HFF-Myc (cell line): Measurements from ENCODE around the gene OR5H15.
"Not testable (repeated sequence)": the region's sequence is repeated elsewhere in the genome, so short reads cannot be mapped to it uniquely, and the experiment has no call there.

Experiments
- DNase-seq: peaks from one replicate; pipeline ENCODE4 v3.0.0-alpha.2; 2011; ENCODE audit warnings: low read depth; ENCODE audit errors: extremely low read depth
- H3K4me3 ChIP-seq: replicated peaks from 2 replicates; pipeline ENCODE4 v1.5.1; 2011; ENCODE audit warnings: low read depth, mild to moderate bottlenecking, control low read depth, low read length
- TF ChIP-seq, protein P1 (sequence below): IDR thresholded peaks from 2 replicates; pipeline ENCODE4 v1.5.1; 2012; ENCODE audit warnings: mild to moderate bottlenecking, low read depth, low read length, control low read depth; ENCODE audit errors: missing control alignments

OR5H15 gene

DNA sequence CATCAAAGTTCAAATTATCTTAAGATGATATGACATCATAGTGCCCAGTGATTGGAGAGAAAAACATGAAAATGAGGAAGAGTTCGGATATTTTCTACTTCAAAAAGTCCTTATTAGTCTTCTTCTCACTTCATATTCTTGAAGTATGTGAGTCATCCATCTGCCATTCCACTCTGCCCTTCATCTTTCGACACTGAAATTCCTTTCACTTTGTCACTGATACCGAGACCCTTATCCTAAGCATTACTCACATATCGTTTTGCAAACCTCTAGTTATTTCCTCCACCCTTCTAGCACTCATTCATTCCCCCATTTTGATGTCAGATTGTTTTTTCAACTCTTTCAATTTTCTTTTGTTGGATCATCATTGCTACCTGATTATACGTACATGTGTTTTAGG, 15.3 kb upstream of the OR5H15 start:
- H3K4me3 ChIP-seq: no peak overlapping the region
- no peak for DNase-seq
- TF ChIP-seq, protein P1, sequence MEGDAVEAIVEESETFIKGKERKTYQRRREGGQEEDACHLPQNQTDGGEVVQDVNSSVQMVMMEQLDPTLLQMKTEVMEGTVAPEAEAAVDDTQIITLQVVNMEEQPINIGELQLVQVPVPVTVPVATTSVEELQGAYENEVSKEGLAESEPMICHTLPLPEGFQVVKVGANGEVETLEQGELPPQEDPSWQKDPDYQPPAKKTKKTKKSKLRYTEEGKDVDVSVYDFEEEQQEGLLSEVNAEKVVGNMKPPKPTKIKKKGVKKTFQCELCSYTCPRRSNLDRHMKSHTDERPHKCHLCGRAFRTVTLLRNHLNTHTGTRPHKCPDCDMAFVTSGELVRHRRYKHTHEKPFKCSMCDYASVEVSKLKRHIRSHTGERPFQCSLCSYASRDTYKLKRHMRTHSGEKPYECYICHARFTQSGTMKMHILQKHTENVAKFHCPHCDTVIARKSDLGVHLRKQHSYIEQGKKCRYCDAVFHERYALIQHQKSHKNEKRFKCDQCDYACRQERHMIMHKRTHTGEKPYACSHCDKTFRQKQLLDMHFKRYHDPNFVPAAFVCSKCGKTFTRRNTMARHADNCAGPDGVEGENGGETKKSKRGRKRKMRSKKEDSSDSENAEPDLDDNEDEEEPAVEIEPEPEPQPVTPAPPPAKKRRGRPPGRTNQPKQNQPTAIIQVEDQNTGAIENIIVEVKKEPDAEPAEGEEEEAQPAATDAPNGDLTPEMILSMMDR: no peak

DNA sequence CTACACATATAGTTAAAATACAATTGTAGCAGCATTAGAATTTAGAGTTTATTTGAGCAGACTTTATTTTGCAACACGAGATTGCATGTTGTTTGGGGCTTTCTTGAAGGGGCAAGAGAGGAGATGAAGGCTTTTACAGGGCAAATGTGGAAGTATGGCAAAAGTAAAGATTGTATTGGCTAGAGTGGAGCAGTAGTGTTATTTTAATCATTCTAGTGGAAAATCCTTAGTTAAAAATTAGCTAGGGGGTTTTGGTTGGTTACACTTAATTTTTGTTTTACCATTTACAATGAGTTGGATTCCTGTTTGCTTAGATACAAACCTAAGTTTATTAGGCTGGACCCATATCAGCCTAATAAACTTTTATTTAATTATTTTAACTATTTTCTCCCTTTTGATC, 4.6 kb downstream of the OR5H15 start:
- no peak for DNase-seq
- TF ChIP-seq, protein P1: no peak
- no peak overlapping the region for H3K4me3 ChIP-seq

DNA sequence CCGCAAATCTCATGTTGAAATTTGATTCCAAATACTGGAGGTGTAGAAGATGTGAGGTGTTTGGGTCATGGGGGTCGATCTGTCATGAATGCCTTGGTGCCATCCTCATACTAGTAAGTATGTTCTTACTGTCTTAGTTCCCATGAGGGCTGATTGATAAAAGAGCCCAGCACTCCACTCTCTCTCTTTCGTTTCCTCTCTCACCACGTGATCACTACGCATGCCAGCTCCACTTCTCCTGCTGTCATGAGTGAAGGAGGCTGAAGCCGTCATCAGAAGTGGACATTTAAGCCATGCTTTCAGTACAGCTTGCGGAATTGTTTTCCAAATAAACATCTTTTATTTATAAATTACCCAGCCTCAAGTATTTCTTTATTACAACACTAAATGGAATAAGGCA, 6.1 kb downstream of the OR5H15 start:
- H3K4me3 ChIP-seq: no peak overlapping the region
- no peak for DNase-seq
- TF ChIP-seq, protein P1: no peak

DNA sequence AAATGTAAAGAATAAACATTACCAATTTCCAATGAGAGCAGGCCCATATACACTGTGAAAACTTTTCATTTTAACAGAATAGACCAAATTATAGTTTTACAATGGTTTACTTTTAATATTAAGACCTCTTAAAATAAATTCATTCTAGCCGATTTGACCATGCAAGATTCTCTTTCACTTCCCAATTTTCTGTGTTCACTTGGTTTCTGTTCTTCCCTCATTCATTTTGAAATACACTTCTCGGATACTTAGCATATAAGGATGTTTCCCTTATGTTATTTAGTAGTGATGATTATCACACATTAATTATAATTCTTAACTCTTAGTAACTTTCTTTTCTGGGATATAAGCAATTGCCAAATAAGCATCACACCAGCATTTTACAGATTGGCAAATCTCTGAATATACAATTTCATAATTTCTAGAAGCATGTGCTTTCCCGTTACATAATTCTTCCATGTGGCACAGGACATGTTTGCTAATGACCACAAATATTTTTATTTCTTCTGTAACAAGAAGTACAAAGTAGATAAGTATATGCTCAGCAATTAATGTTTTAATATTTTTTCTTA, 13.9 kb downstream of the OR5H15 start:
- TF ChIP-seq, protein P1: no peak
- DNase-seq: no peak
- H3K4me3 ChIP-seq: no peak overlapping the region

DNA sequence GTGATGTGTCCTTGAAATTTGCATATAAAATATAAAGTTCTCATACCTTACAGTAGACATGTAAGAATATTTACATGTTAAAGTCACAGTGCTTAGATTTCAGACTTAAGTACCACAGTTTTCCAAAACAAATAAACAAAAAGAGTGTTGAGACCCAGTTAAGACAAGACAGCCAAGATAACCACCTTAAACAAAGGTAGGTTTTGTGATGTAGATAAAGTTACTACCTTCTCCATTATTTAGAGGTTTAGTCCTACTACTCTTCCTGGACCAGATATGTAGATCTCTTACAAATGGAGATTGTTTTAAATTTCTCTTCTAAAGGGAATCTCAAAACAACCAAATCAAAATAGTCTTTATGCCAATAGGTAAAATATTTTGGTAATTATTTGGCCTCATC, 15.7 kb downstream of the OR5H15 start:
- H3K4me3 ChIP-seq: no peak overlapping the region
- DNase-seq: no peak
- TF ChIP-seq, protein P1: no peak

DNA sequence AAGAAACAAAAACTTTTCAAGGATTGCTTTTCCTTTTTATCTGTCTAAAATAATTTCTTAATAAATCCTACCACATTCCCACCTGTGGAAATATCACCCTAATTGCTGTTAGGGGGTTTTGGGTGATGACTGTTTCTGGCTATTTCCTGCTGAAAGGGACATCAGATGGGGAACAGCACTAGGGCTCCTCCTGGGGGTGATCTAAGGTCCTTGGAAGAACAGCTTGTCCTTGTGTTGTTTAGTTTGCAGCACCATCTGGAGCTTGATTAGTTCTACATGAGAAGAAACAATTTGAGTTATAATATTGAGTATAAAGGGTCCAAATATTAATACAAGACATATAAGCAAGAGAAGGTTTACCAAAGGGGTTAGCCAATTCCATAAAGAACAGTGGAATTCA, 18.7 kb downstream of the OR5H15 start:
- TF ChIP-seq, protein P1: no peak
- DNase-seq: no peak
- no peak overlapping the region for H3K4me3 ChIP-seq

DNA sequence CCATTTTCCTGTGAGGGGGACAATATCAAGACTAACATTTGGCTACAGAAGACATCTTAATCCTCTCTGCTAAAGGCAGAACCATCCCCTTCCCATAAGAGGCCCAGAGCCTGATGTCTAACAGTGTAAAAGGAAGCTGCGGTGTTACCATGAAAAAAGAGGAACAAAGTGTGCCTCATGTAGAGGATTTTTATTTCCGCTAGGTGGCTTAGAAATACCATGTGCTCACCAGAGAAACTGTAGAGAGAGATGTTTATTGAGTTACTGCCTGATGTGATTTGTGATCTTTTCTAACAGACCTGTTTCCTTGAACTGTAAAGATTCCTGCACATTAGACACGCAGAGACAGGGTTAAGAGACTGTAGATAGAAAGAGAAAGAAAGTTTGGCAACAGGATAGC, 22.0 kb downstream of the OR5H15 start:
- H3K4me3 ChIP-seq: no peak overlapping the region
- TF ChIP-seq, protein P1: peak; percentile 6
- DNase-seq: no peak

DNA sequence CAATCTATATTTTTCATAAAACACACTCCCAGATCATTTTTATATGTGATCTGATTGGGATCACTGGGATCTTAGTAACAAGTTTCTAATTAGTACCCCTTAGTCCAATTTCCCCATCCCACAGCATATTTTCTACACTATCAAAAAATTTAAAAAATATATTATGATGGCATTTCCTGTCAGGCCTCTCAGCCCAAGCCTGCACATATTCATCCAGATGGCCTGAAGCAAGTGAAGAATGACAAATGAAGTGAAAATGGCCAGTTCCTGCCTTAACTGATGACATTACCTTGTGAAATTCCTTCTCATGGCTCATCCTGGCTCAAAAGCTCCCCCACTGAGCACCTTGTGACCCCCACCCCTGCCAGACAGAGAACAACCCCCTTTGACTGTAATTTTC, 24.4 kb downstream of the OR5H15 start:
- H3K4me3 ChIP-seq, DNase-seq: not testable (repeated sequence)

DNA sequence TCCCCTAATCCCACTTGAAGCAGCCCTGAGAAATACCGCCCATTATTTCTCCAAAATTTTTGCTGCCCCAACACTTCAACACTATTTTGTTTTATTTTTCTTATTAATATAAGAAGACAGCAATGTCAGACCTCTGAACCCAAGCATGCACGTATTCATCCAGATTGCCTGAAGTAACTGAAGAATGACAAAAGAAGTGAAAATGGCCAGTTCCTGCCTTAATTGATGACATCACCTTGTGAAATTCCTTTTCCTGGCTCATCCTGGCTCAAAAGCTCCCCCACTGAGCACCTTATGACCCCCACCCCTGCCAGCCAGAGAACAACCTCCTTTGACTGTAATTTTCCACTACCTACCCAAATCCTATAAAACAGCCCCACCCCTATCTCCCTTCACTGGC, 29.8 kb downstream of the OR5H15 start:
- not testable (repeated sequence) for H3K4me3 ChIP-seq, DNase-seq
